OCI-LY1 (cell line): ENCODE results near the gene TMPRSS11D.

ENCODE experiments used
- H2AFZ ChIP-seq: fragments of 200-600 bp; sonication (generic), shearing (Covaris generic); 2 replicates; pipeline ENCODE4 v1.6.0; 2014; ENCODE audit warnings: antibody characterized with exemption, mild to moderate bottlenecking, low read length
- H3F3A ChIP-seq: fragments of 200-600 bp; sonication (generic), shearing (Covaris generic); 2 replicates; pipeline ENCODE4 v1.6.0; 2014; ENCODE audit warnings: mild to moderate bottlenecking, antibody characterized with exemption, low read length, moderate library complexity; ENCODE audit not compliant: insufficient read depth
- H3K27ac ChIP-seq: fragments of 200-600 bp; sonication (generic); 2 replicates; pipeline ENCODE4 v1.5.1; 2014; ENCODE audit warnings: low read length, mixed run types, mild to moderate bottlenecking, low read depth; ENCODE audit not compliant: poor library complexity, severe bottlenecking
- H3K27me3 ChIP-seq: fragments of 200-600 bp; sonication (generic); 2 replicates; pipeline ENCODE4 v1.6.0; 2014; ENCODE audit warnings: antibody characterized with exemption, mild to moderate bottlenecking, low read length, moderate library complexity; ENCODE audit not compliant: insufficient read depth
- H3K36me3 ChIP-seq: fragments of 200-600 bp; sonication (generic); 2 replicates; pipeline ENCODE4 v1.6.1; 2014; ENCODE audit warnings: mild to moderate bottlenecking, antibody characterized with exemption, low read length, moderate library complexity, mixed read lengths; ENCODE audit not compliant: insufficient read depth
- H3K4me1 ChIP-seq: fragments of 200-600 bp; sonication (generic); 2 replicates; pipeline ENCODE4 v1.5.1; 2014; ENCODE audit warnings: mild to moderate bottlenecking, low read length, moderate library complexity; ENCODE audit not compliant: insufficient read depth, severe bottlenecking
- H3K4me2 ChIP-seq: fragments of 200-600 bp; sonication (generic), shearing (Covaris generic); 2 replicates; pipeline ENCODE4 v1.6.1; 2014; ENCODE audit warnings: low read length
- H3K4me3 ChIP-seq: fragments of 200-600 bp; sonication (generic); 2 replicates; pipeline ENCODE4 v1.5.1; 2014; ENCODE audit warnings: low read length, low read depth, mild to moderate bottlenecking, mixed read lengths; ENCODE audit not compliant: poor library complexity, severe bottlenecking
- H3K79me2 ChIP-seq: fragments of 200-600 bp; shearing (Covaris generic); 2 replicates; pipeline ENCODE4 v1.6.1; 2016; ENCODE audit warnings: mixed run types, low read length, mixed read lengths; ENCODE audit not compliant: insufficient read depth
- H3K9ac ChIP-seq: fragments of 200-600 bp; sonication (generic), shearing (Covaris generic); 2 replicates; pipeline ENCODE4 v1.6.1; 2014; ENCODE audit warnings: mild to moderate bottlenecking, low read length, mixed read lengths
- H3K9me2 ChIP-seq: fragments of 200-600 bp; sonication (generic), shearing (Covaris generic); 2 replicates; pipeline ENCODE4 v1.6.1; 2014; ENCODE audit warnings: low read depth, mild to moderate bottlenecking, low read length, mixed read lengths
- H3K9me3 ChIP-seq: fragments of 200-600 bp; shearing (Covaris generic); 2 replicates; pipeline ENCODE4 v1.6.1; 2014; ENCODE audit warnings: low read length, mixed read lengths
- H4K20me1 ChIP-seq: fragments of 200-600 bp; sonication (generic), shearing (Covaris generic); 2 replicates; pipeline ENCODE4 v1.6.0; 2016; ENCODE audit warnings: mild to moderate bottlenecking, low read length; ENCODE audit not compliant: insufficient read depth
- EZH2 ChIP-seq: fragments of 200-600 bp; sonication (generic), shearing (Covaris generic); IDR thresholded peaks from 2 replicates; pipeline ENCODE4 v1.8.0; 2017; ENCODE audit warnings: borderline replicate concordance, mixed run types, mild to moderate bottlenecking, antibody characterized with exemption, low read length, moderate library complexity, mixed read lengths
- TF ChIP-seq, protein P1 (sequence below): fragments of 200-600 bp; sonication (generic), shearing (Covaris generic); IDR thresholded peaks from 2 replicates; pipeline ENCODE4 v1.5.1; 2017; ENCODE audit warnings: mild to moderate bottlenecking, antibody characterized with exemption, low read length, moderate library complexity, mixed read lengths

TMPRSS11D gene

GRCh38 chr4:67907650-67908049 lies 23.8 kb upstream of the TMPRSS11D start:
- no peak overlapping the region for H3K9ac ChIP-seq
- H3F3A ChIP-seq: no peaks in the 10 kb centered on the region
- no peaks in the 10 kb centered on the region for H3K4me1 ChIP-seq
- no peaks in the 10 kb centered on the region for H3K79me2 ChIP-seq
- H3K4me2 ChIP-seq: no peak overlapping the region
- no peaks in the 10 kb centered on the region for H4K20me1 ChIP-seq
- H3K4me3 ChIP-seq: no peak overlapping the region
- H3K36me3 ChIP-seq: no peaks in the 10 kb centered on the region
- H3K9me2 ChIP-seq: no peaks in the 10 kb centered on the region
- TF ChIP-seq, protein P1, sequence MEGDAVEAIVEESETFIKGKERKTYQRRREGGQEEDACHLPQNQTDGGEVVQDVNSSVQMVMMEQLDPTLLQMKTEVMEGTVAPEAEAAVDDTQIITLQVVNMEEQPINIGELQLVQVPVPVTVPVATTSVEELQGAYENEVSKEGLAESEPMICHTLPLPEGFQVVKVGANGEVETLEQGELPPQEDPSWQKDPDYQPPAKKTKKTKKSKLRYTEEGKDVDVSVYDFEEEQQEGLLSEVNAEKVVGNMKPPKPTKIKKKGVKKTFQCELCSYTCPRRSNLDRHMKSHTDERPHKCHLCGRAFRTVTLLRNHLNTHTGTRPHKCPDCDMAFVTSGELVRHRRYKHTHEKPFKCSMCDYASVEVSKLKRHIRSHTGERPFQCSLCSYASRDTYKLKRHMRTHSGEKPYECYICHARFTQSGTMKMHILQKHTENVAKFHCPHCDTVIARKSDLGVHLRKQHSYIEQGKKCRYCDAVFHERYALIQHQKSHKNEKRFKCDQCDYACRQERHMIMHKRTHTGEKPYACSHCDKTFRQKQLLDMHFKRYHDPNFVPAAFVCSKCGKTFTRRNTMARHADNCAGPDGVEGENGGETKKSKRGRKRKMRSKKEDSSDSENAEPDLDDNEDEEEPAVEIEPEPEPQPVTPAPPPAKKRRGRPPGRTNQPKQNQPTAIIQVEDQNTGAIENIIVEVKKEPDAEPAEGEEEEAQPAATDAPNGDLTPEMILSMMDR: no peak
- no peak for TF ChIP-seq EZH2
- no peaks in the 10 kb centered on the region for H3K27me3 ChIP-seq
- H2AFZ ChIP-seq: no peak overlapping the region
- H3K27ac ChIP-seq: no peak overlapping the region
- H3K9me3 ChIP-seq: no peaks in the 10 kb centered on the region

DNA sequence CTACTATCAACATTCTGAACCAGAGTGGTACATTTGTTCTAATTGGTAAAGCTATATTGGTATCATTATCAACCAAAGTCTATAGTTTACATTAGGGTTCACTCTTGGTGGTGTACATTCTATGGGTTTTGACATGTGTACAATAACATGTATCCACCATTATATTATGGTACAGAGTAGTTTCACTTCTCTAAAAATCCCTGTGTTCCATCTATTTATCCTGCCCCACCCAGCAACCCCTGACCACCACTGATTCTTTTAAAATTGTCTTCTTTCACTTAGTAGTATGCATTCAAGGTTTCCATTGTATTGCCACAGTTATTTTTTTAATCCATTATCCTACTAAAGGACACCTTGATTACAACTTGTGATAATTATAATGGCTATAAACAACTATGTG lies 15.3 kb upstream of the TMPRSS11D start:
- Histone ChIP-seq H3K9me2 (no peaks in the 10 kb centered on the region), H3K79me2 (no peaks in the 10 kb centered on the region), H3K27ac (no peak overlapping the region), H3K9me3 (no peaks in the 10 kb centered on the region), H3K27me3 (no peaks in the 10 kb centered on the region), H4K20me1 (no peaks in the 10 kb centered on the region), H3K36me3 (no peaks in the 10 kb centered on the region), H3K4me3 (no peak overlapping the region), H3F3A (no peaks in the 10 kb centered on the region), H3K4me1 (no peaks in the 10 kb centered on the region), H2AFZ (no peak overlapping the region), H3K9ac (no peak overlapping the region), H3K4me2 (no peak overlapping the region)
- TF ChIP-seq EZH2: no peak
- TF ChIP-seq, protein P1: no peak

GRCh38 chr4:67897686-67898085 lies 13.9 kb upstream of the TMPRSS11D start:
- Histone ChIP-seq H3K27me3 (no peaks in the 10 kb centered on the region), H3K9me2 (no peaks in the 10 kb centered on the region), H3K9me3 (no peaks in the 10 kb centered on the region), H3K27ac (no peak overlapping the region), H3K4me3 (no peak overlapping the region), H3F3A (no peaks in the 10 kb centered on the region), H4K20me1 (no peaks in the 10 kb centered on the region), H3K4me2 (no peak overlapping the region), H3K9ac (no peak overlapping the region), H3K36me3 (no peaks in the 10 kb centered on the region), H3K79me2 (no peaks in the 10 kb centered on the region), H3K4me1 (no peaks in the 10 kb centered on the region), H2AFZ (no peak overlapping the region)
- TF ChIP-seq, protein P1: no peak
- no peak for TF ChIP-seq EZH2
